Stimulated activated CD4-positive, alpha-beta T cell treated with anti-CD3 and anti-CD28 coated beads, Interleukin-15, amount 100 ng/mL, for 48 hours (primary cell): ENCODE results near the gene SPECC1.
"Not testable (repeated sequence)": the region's sequence is repeated elsewhere in the genome, so short reads cannot be mapped to it uniquely, and the experiment has no call there.

Experiments used
- DNase-seq, 2 donors: peaks; one replicate each; pipeline ENCODE4 v3.0.0-alpha.2; 2020; ENCODE audit warnings: low read depth in 2 of 2

Gene SPECC1

DNA sequence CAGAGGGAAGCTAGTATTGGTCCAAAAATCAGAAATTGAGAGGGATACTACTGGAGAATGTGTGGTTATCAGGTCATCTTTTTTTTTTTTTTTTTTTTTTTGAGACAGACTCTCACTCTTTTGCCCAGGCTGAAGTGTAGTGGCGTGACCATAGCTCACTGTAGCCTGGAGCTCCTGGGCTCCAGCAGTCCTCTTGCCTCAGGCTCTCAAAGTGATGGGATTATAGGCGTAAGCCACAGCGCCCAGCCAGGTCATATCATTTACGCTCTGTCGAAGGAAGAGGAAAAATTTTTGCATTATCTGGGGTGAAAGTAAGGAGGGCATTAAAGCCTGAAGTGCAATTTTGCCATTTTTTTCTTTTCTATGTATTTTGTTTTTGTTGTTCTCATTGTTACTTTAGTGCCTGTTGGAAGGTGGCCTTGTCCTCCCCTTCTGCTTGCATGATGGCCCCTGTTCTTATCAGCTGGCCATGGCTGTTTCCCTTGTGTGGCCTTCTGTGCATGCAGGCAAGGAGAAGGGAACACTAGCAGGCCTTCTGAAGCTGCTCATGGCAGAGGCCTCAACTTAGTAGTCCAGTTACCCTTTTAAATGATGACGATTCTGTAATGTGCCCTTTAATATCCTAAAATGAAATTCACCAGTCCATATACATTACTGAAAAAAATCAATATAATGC lies 118.3 kb downstream of the SPECC1 start:
- no peak for DNase-seq

DNA sequence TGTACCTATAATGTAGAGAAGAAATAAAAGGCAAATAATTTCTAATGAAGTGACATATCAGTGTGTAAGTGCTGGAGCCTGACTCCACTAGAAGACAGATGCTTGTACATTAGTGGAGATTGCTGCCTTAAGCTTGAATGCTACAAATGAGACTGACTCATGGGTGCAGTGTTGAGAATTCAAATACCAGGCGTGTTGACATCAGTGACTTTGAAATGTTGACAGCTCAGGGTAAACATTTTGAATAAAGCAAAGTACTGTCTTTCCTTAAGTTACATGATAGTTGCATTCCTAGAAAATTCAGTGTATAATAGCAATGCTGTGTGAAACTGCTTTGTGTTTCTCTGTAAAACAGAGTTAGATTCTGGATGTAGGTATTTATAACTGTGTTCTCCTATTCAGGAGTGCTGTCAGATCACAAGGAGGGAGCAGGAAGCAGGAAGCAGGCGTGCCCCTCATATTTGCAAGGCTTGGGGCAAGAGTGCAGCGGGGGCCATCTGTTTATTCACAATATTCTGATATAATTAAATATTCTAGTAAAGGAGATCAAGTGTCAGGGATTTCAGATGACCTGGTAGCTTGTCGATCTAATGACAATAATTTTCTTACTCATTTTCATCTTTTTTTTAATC lies 119.0 kb downstream of the SPECC1 start:
- DNase-seq: no peak

DNA sequence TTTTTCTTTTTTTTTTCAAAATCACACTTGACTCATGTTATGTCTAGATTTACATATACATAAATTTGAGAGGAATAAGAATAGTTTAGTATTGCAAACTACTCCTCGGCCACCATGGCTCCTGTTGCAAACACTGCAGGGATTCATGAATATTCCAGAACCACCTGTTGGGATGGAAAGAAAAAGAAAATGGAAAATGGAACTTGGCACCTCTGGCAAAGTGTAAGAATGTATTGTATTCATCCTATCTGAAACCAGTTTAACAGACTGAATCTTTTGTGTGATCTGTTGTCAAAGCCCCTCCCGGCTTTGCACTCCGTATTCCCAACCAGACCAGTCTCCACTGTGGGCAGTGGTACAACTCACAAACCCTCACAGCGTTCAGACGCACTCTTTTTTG lies 124.4 kb downstream of the SPECC1 start:
- DNase-seq: no peak

DNA sequence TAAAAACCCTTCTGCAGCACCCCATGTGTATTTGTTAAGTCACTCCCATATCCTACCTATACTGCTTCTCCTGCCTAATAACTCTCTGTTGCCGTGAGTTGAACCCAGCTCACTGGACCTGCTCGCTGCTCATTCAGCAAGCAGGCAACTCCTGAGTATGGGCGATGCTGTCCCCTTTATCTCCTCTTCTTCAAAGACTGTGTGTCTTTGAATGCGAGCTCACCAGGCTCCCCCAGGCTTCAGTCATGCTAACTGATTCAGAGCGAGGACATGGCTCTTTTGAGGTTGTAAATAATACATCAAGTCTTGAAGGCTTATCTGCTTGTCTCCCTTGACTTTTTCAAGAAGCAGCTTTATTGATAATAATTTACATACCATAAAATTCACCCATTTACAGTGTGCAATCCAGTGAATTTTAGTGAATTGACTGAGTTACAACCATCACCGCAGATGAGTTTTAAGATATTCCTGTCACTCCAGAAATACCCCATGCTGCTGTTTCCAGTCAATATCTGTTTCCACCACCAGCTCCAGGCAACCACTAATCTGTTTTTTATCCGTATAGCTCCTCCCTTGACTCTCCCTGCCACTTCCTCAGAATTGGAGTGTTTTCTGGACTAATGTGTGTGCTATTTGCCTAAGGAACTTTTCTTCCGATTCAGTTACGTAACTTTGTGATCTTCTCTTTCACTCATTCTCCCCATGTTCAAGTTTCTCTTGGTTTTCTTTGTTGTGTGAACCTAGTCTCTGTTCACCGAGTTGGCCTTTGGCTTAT lies 132.2 kb downstream of the SPECC1 start:
- no peak for DNase-seq

DNA sequence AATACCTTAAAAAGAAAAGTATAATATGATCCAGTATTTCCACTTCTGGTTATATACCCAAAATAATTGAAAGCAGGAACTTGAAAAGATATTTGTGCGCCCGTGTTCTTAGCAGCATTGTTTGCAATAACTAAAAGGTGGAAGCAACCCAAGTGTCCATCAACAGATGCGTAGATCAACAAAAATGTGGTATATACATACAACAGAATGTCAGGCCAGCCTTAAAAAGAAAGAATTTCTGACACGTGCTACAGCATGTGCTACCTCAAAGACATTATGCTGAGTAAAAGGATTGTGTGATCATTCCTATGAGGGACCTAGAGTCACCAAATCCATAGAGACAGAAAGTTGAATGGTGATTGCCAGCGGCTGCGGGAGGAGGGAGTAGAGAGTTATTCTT lies 133.1 kb downstream of the SPECC1 start:
- no peak for DNase-seq

DNA sequence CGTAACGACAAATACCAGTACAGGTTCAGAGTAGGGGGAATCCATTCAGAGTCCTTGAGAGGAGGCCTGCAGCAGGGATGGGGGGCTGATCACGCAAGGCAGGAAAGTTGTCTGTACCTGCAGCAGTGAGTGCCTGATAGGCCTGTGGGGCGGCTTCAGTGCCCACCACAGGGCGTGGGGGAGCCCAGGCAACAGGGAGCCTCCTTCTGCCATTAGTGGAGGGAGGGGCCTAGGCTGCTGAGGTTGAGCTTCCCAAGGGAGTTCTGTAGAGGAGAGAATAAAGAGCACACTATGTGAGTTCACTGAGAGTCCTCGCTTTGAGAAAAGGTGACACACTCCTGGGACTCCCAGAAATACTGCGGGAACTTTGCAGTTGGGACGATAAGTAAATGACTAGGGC lies 134.6 kb downstream of the SPECC1 start:
- no peak for DNase-seq

DNA sequence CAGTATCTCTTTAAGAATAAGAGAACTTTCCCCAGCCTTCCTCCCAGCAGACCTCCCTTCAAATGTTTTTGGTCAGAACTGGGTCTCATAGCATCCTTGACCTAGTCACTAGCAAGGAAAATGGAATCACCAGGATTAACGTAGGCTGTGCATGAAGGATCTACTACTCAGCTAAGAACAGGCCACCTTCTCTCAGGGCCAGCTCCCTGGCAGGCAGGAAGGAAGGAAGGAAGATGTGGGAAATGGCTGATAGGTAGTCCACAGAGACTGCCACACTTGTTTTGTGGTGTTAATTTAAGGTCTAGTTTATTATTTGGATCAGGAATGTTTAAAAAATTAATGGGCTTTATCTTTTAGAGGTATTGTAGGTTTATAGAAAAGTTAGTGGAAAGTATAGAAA lies 136.4 kb downstream of the SPECC1 start:
- no peak for DNase-seq

DNA sequence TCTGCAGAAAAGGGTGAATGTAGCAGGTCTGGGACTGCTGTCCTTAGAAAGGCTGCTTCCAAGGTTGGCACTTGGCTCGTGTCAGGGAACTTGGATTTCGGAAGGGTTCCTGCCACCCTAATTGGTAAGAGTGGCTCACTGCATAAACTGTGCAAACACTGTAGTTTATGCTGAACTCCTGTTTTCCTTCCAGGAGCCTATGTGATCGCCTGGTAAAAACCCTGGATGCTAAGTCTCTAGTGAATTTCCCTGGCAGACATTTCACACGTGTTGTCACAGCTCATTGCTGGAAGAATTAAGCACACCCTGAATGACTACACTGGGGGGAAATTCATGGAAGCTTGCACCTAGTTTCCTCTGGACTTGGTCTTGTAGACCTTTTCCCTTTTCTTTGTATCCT lies 140.1 kb downstream of the SPECC1 start:
- DNase-seq: no peak

DNA sequence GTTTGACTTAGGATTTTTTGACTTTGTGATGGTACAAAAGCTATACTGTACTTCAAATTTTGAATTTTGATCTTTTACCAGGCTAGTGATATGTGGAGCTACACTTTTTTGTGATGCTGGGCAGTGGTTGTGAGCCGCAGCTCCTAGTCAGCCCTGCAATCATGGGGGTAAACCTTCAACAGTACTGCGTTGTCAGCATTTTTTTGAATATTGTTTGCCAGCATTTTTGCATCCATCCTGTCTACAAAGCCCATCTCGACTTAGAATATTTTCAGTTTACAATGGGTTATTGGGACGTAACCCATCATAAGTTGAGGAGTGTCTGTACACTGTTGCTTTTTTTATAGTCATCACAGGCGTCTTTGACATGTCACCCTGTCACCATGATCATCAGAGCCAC lies 142.0 kb downstream of the SPECC1 start:
- no peak for DNase-seq

DNA sequence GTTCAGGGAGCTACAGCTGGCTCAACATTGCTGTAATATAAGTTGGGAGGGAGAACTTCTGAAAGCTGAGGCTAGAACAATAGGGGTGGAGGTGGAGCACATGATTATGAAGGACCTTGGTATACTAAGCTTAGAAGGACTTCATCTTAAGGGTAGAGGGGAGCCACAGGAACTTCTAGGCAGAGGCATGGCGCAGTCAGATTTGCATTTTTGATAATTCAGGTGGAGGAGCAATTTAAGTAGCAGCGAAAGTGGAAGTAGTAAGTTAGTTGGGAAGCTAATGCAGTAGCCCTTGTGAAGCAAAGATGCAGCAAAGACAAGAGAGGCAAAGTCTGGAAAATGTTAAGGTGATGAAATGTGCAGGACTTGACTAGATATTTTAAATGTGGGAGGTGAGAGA lies 144.1 kb downstream of the SPECC1 start:
- DNase-seq: no peak

DNA sequence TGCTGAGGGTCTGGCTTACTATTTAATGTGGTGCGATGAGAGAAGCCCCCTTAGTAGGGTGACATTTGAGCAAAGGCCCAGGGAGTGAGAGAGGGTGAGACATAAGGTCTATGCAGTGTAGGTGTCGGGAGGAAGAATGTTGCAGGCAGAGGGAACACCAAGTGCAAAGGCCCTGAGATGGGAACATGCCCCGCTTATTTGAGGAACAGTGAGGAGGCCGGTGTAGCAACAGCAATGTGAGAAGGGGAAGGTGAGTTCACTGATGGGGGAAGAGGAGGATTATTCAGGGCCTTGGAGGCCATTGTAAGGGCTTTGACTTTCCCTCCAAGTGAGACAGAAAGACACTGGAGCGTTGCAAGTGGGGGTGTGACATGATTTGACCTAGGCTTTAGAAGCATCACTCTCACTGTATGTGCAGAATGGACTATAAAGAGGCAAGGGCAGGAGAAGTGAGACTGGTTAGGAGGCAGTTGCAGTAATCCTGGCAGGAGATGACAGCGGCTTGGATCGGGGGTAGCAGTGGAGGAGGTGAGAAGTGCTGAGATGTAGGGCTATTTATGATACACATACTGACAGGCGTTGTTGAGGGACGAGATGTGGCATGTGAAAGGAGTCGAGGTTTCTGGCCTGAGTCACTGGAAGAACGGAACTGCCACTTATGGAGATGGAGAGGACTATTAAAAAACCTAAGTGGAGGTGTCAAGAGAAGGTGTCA lies 145.3 kb downstream of the SPECC1 start:
- no peak for DNase-seq

DNA sequence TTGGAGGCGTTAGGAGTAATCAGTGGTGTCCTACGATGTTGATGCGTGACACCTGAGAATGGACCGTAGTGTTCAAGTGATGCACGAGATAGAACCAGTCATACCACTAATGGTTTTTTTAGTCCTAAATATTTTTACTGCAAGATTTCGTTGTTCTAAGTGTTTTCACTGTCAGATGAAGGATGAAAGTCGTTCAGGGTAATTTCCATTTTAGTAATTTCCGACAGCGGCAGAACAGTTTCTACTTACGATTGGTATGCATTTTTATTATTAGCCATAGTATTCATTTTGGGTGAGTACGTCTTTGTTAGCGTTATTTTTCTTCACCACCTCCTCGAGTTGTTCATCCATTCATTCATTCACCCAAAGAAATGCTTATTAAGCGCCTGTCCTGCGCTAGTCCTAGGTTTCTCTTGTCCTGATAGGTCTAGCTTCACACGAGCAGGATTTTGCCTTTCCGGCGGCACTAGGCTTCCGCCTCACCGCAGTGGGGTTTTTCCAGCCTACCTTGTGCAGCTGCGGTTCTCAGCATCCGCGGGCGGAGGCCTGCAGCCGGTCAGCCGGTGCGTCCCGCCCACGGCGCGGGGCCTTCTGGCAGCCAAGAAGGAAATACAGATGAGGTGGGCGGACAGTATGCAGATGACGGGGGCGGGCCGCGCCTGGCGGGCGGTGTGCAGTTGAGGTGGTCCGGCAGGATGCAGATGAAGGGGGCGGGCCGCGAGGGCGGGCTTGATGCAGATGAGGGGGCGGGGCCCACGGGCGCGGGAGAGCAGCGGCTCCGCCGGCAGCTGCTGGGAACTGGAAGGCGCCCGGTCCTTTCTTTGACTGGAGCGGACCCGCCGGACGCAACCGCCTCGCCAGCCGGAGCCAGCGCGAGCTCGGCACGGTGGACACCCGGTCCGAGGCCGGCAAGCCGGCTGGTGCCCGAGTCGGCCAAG lies 146.4 kb downstream of the SPECC1 start:
- DNase-seq: peak; percentile 87 to 91

DNA sequence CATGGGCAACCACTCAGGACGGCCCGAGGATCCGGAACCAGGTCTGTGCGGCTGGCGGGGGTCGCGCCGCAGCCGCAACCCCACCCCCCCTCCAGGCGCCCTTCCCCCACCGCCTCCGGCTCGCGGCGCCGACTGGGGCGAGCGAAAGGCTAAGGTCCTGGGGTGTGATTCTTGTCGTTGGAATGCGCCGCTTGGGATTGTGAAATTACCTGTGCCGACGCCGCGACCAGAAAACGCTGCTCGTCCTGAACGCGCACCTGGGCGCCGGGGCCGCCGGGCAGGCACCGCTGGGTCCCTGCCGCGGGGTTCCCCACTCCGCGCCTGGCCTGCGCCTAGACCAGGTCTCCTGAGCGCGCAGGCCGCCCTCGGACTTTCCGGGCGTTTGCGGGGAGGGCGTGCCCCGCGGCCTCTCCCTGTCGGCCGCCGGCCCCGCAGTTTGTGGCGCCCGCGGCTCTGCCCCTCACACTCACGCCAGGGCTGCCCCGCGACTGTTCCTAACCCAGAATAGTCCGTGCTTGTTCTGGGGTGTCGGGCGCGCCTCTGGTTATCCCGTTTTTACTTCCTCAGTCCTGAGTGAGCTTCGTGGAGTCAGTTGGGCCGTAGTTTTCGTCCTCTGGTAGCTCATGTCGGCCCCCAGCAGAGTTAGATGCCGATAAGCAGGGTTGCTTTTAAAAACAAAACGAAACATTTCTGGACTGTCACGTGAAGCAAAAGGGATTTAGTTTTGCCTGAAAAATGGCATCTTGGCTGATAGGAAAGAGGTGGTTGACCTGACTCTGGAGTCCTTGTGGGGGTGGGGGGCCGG lies 147.2 kb downstream of the SPECC1 start:
- peak in 1 of 2 donors; percentile 12 for DNase-seq

DNA sequence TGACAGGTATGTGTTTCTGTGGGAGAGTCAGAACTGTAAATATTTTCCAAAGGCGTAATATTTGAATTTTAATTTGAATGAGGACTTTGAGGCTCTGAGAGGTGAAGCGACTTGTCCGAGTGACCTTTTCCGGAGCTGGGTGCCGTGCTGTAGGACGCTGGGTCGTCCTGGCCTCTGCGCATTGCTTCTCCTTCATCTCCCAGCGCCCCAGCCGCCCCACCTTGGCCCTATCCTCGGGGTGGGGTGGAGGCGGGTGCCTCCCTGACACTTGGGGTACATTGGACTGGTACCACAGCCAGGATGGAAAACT lies 147.8 kb downstream of the SPECC1 start:
- DNase-seq: no peak

DNA sequence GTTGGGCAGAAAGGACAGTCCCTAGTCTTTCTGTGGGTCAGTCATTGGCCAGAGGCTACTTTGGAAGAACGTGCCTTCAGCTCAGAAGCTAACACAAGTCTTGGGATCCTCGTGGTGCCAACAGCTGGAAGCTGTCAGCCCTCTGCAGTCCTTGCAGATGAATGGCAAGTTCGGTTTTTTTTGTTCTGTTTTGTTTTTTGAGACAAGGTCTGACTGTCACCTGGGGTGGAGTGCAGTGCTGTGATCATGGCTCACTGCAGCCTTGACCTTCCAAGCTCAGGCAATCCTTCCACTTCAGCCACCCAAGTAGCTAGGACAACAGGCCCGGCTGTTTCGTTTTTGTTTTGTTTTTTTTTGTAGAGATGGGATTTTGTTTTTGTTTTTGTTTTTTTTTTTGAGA lies 149.4 kb downstream of the SPECC1 start:
- no peak for DNase-seq

DNA sequence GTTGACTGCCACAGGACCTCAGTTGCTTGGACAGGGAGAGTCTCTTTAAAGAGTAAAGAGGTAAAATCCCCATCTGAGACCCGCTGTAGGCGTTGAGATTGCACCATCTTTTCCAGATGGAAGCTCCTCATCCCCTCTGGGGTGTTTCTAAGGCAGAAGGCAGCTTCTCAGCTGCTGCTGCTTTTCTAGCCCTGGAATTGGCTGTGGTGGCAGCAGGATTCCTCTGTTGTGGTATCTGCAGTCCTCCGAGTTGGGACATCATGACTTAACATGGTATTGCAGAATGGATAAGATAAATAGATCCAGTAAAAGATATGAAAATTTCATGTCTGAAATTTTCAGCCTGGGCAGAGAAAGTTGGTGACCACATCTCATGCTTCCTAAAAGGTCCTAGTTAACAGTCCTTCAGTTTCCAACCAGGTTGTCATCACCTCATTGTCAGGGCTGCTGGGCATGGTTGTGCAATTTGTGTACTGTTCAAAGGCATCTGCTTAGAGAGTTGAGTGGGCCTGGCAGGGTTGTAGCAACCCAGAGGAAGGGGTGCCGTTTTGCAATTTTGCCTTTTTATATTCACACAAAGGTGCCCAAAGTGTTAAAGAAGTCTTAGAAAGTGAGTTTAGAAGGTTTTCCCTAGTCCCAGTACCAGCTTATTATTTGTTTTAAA lies 150.4 kb downstream of the SPECC1 start:
- no peak for DNase-seq

DNA sequence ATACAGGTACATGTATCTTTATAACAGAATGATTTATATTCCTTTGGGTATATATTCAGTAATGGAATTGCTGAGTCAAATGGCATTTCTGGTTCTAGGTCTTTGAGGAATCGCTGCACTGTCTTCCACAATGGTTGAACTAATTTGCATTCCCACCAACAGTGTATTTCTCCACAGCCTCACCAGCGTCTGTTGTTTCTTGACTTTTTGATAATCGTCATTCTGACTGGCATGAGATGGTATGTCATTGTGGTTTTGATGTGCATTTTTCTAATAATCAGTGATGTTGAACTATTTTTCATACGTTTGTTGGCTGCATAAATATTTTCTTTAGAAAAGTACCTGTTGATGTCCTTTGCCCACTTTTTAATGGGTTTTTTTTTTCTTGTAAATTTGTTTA lies 156.4 kb downstream of the SPECC1 start:
- DNase-seq: not testable (repeated sequence)

DNA sequence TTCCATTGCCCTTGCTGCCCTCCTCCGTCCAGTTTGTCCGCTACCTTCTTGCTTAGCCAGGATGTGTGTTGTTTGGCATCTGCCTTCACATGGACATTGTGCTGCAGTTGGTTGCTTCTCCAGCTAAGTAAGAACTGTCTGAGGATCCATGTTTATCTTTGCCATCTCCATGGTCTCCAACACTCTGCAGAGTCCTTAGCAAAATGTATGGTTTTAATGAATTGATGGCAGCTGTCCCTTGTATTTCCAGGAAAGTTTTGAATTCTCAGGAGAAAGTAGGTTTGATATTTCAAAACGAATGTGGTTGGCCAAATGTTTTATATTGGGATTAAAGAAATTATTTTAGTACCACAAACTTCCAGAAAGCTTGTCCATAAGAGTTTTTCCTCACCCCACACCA lies 160.9 kb downstream of the SPECC1 start:
- DNase-seq: no peak

DNA sequence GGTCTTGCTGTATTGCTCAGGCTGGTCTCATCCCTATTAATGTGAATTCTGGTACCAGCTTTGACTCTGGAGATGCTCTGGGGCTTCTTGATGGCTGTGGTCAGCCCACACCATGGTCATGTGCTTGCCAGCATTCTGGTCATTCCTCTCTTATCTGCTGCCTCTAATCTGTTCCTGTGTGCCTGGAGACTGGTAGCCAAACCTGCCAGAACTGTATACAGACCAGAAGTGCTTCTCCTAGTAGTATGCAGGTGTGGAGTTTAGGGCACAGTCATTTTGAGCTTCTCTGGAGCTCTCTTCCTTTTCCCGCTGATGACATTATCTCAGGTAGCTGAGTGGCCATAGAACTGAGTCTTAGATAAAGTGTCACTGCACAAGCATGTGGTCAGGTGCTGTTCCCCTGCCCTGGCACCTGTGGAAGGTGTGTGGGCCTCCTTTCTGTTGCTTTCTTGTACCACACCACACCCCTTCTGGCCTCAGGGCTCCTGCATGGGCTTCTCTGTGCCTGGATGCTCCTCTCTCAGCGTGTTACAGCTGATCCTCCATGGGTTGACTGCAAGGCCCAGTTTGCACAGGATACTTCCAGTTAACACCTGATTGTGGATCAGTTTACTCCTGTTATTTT lies 162.7 kb downstream of the SPECC1 start:
- DNase-seq: no peak

DNA sequence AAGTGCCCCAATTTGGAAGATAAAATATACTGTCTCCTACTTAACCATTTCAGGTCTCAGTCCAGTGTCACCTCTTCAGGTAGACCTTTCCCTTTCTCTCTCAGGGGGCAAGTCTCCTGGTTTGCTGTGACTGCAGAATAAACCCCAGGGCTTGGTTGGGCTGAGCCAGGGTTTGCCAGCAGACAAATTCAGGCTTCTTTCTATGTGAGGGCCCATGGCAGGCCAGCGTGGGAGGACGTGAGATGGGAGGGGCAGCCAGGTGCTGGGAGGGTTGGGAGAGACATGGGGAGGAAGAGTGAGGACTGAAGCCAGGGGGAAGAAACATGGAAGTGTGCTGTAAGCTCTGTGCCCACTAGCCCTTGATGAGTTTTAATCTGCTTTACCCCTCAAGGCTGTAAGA lies 163.2 kb downstream of the SPECC1 start:
- DNase-seq: no peak
